HepG2 (cell line): Measurements from ENCODE around the gene CCDC38. TPM values are rescaled to one million over a fixed set of nuclear protein-coding genes. Genes with fewer than 3 reads are reported as not detected.

Experiments
- AFF4 ChIP-seq: sonication (generic); formaldehyde crosslinking; IDR thresholded peaks from 2 replicates; pipeline ENCODE4 v1.4.0; 2020; ENCODE audit warnings: missing genetic modification reagents
- CCAR2 ChIP-seq: fragments of 200-400 bp; formaldehyde crosslinking; optimal IDR thresholded peaks from 2 replicates; pipeline ENCODE3; 2018; ENCODE audit warnings: low read depth, mild to moderate bottlenecking, low read length, moderate library complexity
- ERF ChIP-seq: IDR thresholded peaks from 2 replicates; pipeline ENCODE4 v1.6.1; 2018; ENCODE audit warnings: missing biosample characterization, missing genetic modification reagents
- HCFC1 ChIP-seq: fragments of 150-350 bp; IDR thresholded peaks from 2 replicates; pipeline ENCODE4 v1.6.1; 2014; ENCODE audit warnings: low read depth, low read length
- HES4 ChIP-seq: sonication (generic); formaldehyde crosslinking; IDR thresholded peaks from 2 replicates; pipeline ENCODE4 v1.9.0; 2021; ENCODE audit warnings: mild to moderate bottlenecking, missing genetic modification reagents, borderline replicate concordance
- NCOA5 ChIP-seq: sonication (generic); formaldehyde crosslinking; IDR thresholded peaks from 2 replicates; pipeline ENCODE4 v1.4.0; 2020; ENCODE audit warnings: missing genetic modification reagents
- NKX3-1 ChIP-seq: sonication (generic); formaldehyde crosslinking; IDR thresholded peaks from 2 replicates; pipeline ENCODE4 v1.5.0; 2020; ENCODE audit warnings: missing genetic modification reagents
- POGZ ChIP-seq: sonication (generic); formaldehyde crosslinking; IDR thresholded peaks from 2 replicates; pipeline ENCODE4 v1.4.0; 2020; ENCODE audit warnings: mild to moderate bottlenecking, missing genetic modification reagents
- RFX3 ChIP-seq: IDR thresholded peaks from 2 replicates; pipeline ENCODE4 v1.6.1; 2016; ENCODE audit warnings: missing biosample characterization, missing genetic modification reagents
- ZBTB33 ChIP-seq: sonication (generic); formaldehyde crosslinking; IDR thresholded peaks from 2 replicates; pipeline ENCODE4 v1.4.0; 2020; ENCODE audit warnings: missing genetic modification reagents
- ZBTB46 ChIP-seq: sonication (generic); formaldehyde crosslinking; IDR thresholded peaks from 2 replicates; pipeline ENCODE4 v1.4.0; 2020; ENCODE audit warnings: mild to moderate bottlenecking, missing genetic modification reagents, borderline replicate concordance
- ZBTB49 ChIP-seq: sonication (generic); formaldehyde crosslinking; IDR thresholded peaks from 2 replicates; pipeline ENCODE4 v1.4.0; 2020; ENCODE audit warnings: missing genetic modification reagents, borderline replicate concordance
- ZNF12 ChIP-seq: sonication (generic); formaldehyde crosslinking; IDR thresholded peaks from 2 replicates; pipeline ENCODE4 v1.5.0; 2020; ENCODE audit warnings: missing genetic modification reagents
- ZNF24 ChIP-seq: fragments of 450-650 bp; IDR thresholded peaks from 2 replicates; pipeline ENCODE4 v1.6.1; 2017; ENCODE audit warnings: antibody characterized with exemption, mild to moderate bottlenecking
- ZNF367 ChIP-seq: sonication (generic); formaldehyde crosslinking; IDR thresholded peaks from 2 replicates; pipeline ENCODE4 v1.4.0; 2020; ENCODE audit warnings: missing genetic modification reagents, borderline replicate concordance
- ZNF510 ChIP-seq: sonication (generic); formaldehyde crosslinking; IDR thresholded peaks from 2 replicates; pipeline ENCODE4 v1.4.0; 2020; ENCODE audit warnings: low read depth, mild to moderate bottlenecking, missing genetic modification reagents
- ZNF513 ChIP-seq: sonication (generic); formaldehyde crosslinking; conservative IDR thresholded peaks from 2 replicates; pipeline ENCODE4 v1.5.0; 2020; ENCODE audit warnings: missing genetic modification reagents
- ZNF598 ChIP-seq: sonication (generic); formaldehyde crosslinking; IDR thresholded peaks from 2 replicates; pipeline ENCODE4 v1.5.1; 2020; ENCODE audit warnings: mild to moderate bottlenecking, missing genetic modification reagents, borderline replicate concordance
- ZNF644 ChIP-seq: IDR thresholded peaks from 2 replicates; pipeline ENCODE4 v1.6.1; 2016; ENCODE audit warnings: low read depth
- ZNF75D ChIP-seq: sonication (generic); formaldehyde crosslinking; IDR thresholded peaks from 2 replicates; pipeline ENCODE4 v1.8.1; 2023; ENCODE audit warnings: missing genetic modification reagents, mild to moderate bottlenecking, borderline replicate concordance
- polyA plus RNA-seq, 8 experiments: library from polyadenylated mRNA; depleted of rRNA in 3 of 8; stranded (reverse) in 7 of 8; unstranded in 1 of 8; fragments of >200 nt; fragmentation: Illumina TruSeq in 4 of 8; extraction: Trizol in 4 of 8; gene quantifications; 2 replicates each; pipeline versions ENCODE4 v1.2.1 to v1.2.3, GENCODE V29; 2011 to 2016; ENCODE audit warnings: low read depth in 4 of 8, missing spikeins in 1 of 8, mixed read lengths in 1 of 8; ENCODE audit not compliant: insufficient read depth in 1 of 8
- total RNA-seq, 5 experiments: library from RNA; depleted of rRNA; stranded (reverse); fragments of >200 nt; fragmentation: Illumina TruSeq; extraction: Trizol; gene quantifications; 2 replicates each; pipeline ENCODE4 v1.2.3, GENCODE V29; 2016; ENCODE audit warnings: low read depth in 1 of 5

Gene CCDC38
- total and polyA plus RNA-seq, 2 of the 13 experiments (the other 11 are each of a cell fraction or from before 2014, with no cell fraction given), result 0.24 to 0.32 TPM

- TF ChIP-seq ZBTB49 (CRISPR knock-in tag) (no peak), HES4 (CRISPR knock-in tag) (no peak), ZNF644 (CRISPR knock-in tag) (no peak), CCAR2 (no peak), NCOA5 (CRISPR knock-in tag) (no peak), HCFC1 (no peak), ZNF75D (CRISPR knock-in tag) (no peak), ZNF598 (CRISPR knock-in tag) (no peak), ZBTB33 (CRISPR knock-in tag) (no peak), ERF (CRISPR knock-in tag) (no peak), ZNF24 (no peak), AFF4 (CRISPR knock-in tag) (no peak), RFX3 (no peak), ZNF510 (no peak), ZNF12 (CRISPR knock-in tag) (no peak), ZNF367 (CRISPR knock-in tag) (no peak), POGZ (peak; percentile 71), NKX3-1 (CRISPR knock-in tag) (no peak), ZBTB46 (CRISPR knock-in tag) (no peak), ZNF513 (CRISPR knock-in tag) (no peak)
Observed at GRCh38 chr12:95978774-95979173, 36.4 kb upstream of the CCDC38 start (continued).
